Embryonic facial prominence (tissue), 1 donor: ENCODE measurements around the gene CD164L2.
"Not testable (repeated sequence)": the region's sequence is repeated elsewhere in the genome, so short reads cannot be mapped to it uniquely, and the experiment has no call there.

Source experiments
- DNase-seq: peaks from one replicate; pipeline ENCODE4 v3.0.0-alpha.2; 2016; ENCODE audit errors: extremely low spot score

The CD164L2 gene

DNA sequence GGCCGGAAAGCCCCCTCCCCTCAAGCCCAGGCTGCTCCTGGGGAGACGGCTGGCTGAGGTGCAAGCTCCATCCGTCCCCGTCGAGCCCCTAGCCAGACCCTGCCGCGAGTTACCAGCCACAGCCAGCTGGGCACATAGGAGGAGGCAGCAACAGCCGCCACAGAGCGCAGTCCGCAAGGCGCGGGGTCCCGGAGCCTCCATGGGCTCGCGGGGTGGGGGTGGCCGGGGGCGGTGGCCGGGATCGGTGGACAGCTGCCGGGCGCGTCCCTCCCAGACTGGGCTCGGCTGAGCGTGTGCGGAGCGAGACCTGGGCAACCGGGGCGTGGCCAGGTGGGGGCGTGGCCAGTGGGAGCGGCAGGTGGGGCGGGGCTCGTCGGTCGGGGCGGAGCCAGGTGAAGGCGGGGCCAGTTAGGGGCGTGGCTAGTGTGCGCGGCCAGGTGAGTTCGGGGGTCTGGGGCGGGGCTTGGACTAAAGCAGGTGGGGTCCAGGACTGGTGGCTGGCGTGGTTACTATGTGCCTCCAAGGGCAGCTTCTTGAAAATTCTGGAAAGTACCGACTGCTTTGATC lies at the start of gene CD164L2:
Gene CD164L2 (minus strand): TSS at position 295 of the 567 bp plus-strand sequence. CDS start 94 bp downstream, at position 201.
- DNase-seq, result no peak

DNA sequence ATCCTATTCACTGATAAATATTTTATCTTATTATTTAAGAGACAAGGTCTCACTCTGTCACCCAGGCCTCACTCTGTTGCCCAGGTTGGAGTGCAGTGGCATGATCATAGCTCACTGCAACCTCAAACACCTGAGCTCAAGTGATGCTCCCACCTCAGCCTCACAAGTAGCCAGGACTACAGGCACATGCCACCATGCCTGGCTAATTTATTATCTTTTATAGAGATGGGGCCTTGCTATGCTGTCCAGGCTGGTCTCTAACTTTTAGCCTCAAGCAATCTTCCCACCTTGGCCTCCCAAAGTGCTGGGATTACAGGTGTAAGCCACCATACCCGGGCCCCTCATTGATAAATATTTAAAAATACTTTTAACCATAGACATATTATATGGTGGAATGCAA lies 49.6 kb upstream of the CD164L2 start:
- DNase-seq, result not testable (repeated sequence)

DNA sequence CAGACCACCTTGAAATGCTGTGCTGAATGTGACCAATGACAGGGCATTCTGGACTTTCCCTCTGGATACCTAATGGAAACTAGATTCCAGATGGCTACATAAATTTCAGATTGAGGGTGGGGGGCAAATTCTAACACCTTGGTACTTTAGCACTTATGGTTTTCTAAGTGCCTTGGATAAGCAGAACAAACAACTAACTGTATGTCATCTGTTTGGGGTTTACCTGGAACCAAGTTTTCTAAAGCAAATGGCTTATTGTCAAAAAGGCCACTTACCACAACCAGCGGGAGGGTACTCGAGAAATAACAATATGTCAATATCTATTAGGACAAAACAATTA lies 48.4 kb upstream of the CD164L2 start:
- DNase-seq, result no peak

DNA sequence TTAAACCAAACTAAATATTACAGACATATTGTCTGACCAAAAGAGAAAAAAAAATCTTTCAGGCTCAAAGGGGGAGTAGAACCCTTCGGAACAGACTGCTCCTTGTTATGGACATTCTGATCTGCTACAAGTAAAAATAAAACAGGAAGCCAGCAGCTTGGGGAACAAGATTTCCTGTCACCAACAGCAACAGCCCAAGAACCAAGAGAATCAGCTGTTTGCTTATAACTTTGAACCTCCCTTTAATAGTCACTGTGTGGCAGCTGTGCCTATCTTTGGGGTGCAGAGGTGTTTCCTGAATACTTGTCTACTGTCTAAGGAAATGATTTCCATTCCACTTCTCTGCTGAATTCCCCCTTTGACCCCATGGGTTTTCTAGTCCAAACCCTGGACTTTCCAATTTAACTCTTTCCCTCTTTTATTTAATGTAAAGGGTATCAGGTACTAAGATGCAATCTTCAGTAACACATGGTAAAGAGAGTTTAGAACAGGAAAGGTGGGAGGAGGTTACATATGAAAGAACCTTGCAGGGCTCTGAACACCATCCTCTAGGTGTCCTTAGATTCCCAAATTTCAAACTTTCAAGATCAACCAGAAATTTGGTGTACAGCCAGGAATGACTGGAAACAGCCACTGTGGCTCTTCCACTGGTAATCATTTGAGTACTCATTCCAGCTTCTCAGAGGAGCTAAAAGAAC lies 47.9 kb upstream of the CD164L2 start:
- DNase-seq, result no peak

DNA sequence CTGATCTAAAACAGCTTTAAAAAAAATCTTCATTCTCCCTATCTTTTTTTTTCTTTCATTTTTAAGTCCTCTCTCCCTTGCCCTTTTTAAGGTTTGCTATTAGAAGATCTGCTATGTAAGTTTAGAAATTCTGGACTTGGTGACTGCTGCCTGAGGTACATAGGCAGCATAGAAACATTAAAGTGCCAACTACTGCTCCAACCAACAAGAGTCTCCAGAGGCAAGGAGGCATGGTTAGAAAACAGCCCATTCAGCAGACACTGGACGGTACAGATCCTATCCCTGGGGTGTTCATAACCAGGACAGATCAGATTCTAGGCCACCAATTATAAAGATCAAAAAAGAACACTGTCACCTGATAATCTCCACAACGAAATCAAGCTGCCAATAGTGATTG lies 45.9 kb upstream of the CD164L2 start:
- DNase-seq, result no peak

DNA sequence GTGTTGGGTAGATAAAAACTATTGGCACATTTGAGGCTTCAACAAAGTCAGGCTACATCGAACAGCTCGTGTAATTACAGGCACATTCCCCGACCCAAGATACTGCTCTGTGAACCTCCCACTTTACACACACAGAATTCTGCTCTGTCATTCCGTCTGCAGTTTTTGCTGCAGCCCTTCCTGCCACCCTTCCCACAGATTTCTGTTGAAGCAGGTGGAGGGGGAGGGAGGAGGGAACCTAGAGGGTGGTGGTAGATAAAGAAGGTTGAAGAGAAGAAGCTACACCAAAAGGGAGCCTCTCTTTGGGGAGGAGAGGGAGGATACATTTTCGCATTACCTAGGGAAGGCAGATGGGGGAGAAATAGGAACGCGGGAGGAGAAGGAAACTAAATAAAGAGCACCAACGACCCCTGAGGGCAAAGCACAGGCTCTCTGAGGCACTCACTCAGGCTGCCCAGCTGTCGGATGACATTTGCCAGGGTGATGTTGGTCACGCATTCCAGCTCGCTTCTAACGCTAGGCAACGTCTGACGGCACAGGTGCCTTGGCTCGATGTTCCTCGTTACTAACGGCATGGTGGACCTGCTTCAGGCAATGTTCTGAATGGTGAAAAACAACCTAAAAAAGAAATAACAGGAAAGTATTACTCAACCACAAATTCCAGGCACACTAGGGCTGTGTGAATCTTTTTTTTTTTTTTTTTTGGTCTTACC lies 45.3 kb upstream of the CD164L2 start:
- no peak for DNase-seq

DNA sequence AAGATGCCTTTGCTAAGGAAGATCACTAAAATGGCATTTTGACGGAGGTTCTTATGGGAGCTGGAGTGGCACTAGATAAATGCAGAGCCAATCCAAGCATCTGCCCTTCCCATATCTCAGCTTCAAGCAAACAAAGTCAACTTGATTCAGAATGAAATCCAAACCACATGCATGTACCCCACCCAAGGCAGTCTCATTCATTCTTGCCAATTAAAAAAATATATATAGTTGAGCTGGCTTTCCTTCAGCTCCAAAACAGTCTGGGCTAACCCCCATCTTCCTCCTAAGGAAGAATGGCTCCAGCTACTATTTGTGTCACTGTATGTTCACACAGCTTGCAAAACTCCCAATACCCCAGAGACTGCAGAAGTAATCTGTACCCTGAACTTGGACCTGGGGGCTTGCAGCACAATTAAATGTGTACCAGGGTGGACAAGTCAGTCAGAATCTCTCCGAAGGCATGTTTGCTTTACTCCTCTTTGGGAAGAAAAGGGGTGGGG lies 44.7 kb upstream of the CD164L2 start:
- DNase-seq, result no peak

DNA sequence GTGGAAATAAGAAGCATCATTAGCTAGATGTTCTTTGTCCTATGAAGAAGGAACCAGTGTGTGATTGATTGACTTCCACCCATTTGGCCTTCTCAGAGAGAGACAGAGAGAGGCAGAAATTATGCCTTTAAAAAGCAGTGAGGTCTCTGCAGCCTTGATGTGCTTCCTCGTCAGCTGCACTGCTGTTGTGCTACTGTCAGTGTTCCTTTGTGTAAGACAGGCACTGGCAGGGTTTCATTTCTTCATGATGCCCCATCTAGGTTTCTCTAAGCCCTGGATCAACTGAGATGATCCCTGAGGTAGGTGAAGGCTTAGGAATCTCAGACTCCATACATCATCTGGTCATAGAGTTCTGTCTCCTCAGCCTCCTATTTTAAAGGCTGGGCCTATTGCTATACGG lies 44.2 kb upstream of the CD164L2 start:
- DNase-seq, result no peak

DNA sequence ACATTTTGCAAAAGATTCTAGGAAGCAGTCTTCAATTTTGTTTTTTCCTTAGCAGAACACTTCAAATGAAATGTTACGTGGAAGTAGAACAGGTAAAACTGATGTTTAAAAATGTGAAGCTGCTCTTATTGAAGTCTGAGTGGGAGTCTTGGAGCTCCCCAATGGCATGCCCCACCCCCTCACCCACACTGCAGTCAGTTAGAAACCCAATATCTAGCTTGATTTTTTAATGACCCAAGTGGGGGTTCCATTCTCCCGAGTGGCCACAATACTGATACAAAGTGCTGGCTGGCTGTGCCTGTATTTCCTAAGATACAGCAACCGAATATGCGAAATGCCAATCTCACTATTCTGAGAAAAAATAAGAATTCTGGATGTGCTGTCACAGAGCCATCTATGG lies 40.6 kb upstream of the CD164L2 start:
- no peak for DNase-seq

DNA sequence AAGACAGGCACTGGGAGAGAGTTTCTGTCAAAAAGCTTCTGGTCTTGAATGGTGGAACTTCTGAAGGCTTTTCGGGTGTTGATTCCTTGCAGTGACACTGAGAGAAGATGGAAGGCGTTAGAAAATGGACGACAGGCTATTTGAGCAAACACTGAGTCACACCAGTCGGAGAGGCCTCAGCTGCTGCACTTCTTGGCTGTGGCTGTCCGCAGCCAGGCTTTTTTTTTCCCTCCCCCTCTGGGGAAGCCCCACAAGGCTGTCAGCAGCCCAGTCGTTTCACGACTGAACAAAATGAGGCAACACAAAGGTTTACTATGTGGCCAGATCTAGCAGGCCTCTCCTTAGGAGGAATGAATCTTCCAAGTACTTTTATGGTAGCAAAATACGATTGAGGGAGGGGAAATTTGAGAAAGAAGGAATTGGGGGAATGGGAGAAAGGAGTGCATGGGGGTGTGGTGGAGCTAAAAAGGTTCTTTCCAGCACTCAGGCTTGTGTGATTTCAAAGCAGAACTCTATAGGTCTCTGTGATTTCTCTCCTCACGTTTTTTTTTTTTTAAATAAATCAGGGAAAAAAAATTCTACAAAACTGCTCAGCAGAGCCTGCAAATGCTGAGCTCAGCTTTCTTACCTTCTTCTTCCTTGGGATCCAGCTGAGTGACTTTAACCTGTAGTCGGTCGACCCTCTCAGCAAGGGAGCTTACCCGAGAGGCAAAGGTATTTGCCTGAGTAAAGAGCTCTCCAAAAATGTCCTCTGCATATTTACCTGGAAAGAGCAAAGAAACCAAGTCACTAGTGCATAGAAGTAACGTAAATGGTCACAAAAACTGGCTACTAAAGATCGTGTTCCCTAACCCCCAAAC lies 35.4 kb upstream of the CD164L2 start:
- no peak for DNase-seq

DNA sequence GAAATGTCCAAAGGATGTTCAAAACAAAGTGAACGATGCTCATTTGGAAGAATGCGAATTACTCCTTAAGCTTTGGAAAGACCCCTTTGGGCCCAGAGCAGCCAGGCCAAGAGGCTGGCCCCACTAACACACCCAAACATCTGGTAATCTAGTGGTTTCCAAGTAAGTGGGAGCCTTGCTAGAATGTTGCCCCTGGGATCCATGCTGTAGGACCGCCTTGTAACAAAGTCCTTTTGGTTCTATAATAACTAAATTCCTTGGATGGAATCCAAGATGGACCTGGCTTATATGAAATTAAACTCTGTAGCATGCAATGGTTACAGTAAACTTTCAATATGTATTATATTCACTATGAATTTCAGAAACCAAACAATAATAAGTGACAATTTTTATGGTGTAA lies 34.6 kb upstream of the CD164L2 start:
- DNase-seq, result no peak

DNA sequence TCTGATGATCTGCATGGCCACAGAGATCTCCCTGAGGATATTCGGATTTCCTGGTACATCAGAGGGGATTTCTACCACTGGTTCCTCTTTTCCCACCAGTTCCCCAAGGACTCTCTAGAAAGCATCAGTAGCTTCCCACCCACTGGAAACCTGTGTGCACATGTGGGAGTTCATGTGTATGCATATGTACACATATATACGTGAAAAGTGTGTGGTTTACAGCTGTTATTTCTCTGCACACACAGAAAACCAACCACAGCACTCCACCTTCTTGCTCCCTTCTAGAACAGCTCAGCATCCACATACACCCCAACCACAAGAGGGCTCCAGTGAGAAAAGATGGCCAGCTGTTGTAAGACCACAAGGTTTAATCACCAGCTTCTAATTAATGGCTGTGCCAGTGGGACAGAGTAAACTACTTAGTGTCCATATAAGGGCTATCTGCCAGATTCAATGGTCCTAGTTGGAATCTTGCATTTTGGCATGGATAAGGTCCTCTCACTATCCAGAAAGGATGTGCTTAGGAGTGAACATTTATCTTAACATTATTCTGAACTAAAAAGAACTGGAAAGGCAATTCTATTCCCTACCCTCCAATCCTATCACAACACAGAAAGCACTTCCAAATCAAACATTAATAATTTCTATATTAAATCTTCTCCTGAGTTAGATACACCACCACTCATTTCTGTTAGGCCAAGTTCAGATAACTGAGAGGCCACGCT lies 33.4 kb upstream of the CD164L2 start:
- no peak for DNase-seq

DNA sequence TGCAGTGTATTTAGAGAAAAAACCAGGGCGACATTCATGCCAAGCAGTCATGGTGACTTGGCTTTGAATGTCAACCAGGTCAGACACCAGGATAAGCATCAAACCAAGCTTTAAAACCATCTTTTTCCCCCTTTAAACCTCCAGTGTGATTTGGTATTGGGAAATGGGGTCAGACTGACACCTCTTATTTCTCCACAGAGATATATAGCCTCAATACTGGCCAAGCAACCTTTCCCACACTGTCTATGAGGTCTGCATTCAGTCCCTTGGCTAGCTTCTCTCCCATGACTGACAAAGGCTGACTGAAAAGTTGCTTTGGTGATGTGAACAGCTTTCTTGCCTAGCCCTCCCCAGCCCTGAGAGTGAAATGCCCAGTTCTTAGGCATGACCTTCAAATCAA lies 31.0 kb upstream of the CD164L2 start:
- DNase-seq, result no peak

DNA sequence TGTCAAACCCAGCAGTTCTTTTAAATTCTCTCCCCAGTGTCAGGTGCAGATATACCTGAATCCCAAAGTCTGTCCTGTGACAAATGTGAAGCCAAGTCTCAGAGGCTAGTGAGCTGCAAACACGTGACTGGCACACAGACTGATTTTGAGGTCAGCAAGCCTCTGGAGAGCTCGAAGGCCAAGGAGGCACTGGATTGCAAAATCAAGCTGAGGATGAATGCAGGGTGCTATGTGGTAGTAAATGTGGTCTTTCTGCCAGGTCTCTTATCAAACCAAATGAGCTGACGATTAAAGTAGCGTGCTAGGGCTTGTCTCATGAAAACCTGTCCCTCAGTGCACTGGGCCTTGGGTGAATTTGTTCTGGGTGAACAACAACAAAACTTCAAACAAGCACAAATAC lies 29.9 kb upstream of the CD164L2 start:
- DNase-seq, result no peak

DNA sequence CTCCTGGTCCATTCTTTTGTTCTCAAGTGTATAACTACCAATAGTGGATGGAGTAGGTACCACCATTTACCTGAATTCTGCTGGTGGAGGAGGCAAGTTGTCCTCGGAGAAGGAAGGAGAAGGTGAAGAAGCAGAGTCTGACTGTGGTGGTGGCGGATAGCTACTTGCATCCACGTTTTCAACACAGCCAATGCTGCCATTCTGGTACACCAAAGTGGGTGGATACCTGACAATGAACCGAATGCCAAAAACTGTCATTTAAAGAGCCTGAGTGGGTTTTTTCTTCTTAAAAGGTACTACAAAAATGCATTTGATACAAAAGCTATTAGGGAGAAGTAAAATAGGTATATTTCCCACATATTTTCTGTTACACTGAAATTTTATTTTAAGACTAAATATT lies 29.4 kb upstream of the CD164L2 start:
- DNase-seq, result no peak

DNA sequence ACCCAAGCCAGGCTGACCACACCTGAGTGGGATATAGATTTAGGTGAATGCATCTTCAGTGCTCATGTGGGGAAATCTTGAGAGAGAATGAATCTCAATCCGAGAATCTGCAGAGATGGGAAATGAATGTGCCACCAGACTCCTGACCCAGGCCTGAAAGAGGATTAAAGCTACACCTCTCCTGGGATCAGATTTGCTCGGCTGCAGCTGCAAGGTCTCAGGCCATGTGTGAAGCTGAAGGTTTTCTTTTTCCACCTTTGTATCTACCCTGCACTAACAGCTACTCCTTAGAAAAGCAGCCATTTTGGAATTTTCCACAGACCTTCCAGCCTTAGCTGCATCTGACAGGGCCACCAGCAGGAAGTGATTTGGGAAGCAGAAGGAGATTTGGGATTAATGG lies 27.6 kb upstream of the CD164L2 start:
- DNase-seq, result no peak

DNA sequence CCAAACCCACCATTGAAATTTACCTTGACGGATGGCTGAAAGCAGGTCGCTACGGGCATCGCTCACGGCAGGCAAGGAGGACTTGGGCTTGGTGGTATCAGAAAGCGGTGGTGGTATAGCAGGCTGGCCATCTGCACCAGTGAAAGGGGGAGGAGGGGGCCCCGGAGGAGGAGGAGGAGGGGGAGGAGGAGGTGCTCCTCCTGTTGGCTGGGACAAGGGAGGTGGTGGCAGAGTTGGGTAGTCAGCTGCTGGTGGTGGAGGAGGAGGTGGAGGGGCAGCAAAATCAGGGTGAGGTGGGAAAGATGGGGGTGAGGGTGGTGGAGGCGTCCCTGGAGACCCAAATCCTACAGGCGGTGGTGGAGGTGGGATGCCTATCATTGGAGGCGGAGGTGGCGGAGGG lies 26.5 kb upstream of the CD164L2 start:
- DNase-seq, result no peak

DNA sequence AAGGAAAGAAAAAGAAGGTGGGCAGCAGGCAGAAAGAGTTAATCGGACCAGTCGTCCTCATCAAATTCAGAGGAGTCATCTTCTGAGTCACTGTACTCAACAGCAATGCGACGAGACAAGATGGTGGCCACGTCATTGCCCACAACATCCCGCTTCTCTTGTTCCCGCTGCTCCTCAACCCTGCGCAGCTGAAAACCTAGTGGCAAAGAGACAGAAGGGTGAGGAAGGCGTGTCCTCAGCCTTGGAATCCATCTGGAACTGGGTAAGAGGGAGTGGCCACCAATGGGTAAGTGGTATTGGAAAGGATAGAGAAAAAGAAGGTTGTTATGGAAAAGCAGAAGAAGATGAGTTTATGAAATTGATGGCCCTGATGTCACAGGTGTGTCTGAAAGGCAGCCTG lies 25.0 kb upstream of the CD164L2 start:
- no peak for DNase-seq

DNA sequence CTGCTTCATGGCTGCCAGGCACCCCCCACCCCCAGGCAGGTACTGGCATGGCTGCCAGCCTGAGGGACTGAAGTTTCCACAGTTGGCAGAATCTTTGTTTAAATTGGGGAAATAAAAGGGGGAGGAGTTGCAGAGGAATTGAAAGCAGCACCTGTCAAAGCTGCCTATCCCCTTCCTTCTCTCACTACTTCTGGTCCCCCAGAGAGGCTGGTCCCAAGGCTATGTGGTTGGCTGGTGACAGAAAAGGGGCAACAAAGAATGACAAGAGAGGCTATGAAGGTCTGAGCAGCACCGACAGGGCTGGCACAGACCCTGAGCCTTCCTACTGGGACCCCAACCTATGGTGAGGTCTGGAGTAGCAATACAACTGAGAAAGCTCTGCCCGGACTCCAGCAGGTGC lies 23.7 kb upstream of the CD164L2 start:
- not testable (repeated sequence) for DNase-seq

DNA sequence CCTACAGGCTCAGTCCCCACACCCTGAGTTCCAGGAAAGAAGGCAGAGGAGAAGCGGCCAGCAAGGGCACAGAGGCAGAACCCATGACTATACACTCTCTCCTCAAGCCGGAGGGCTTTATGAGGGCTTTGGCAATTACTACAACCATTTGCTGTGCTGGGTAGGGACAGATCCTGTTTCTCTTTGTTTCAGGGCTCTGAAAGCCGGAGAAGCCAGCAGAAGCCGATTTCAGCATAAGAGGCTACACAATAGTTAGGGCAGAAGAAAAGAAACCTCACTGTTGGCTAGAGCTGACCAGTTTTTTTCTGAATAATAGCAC lies 23.2 kb upstream of the CD164L2 start:
- no peak for DNase-seq

DNA sequence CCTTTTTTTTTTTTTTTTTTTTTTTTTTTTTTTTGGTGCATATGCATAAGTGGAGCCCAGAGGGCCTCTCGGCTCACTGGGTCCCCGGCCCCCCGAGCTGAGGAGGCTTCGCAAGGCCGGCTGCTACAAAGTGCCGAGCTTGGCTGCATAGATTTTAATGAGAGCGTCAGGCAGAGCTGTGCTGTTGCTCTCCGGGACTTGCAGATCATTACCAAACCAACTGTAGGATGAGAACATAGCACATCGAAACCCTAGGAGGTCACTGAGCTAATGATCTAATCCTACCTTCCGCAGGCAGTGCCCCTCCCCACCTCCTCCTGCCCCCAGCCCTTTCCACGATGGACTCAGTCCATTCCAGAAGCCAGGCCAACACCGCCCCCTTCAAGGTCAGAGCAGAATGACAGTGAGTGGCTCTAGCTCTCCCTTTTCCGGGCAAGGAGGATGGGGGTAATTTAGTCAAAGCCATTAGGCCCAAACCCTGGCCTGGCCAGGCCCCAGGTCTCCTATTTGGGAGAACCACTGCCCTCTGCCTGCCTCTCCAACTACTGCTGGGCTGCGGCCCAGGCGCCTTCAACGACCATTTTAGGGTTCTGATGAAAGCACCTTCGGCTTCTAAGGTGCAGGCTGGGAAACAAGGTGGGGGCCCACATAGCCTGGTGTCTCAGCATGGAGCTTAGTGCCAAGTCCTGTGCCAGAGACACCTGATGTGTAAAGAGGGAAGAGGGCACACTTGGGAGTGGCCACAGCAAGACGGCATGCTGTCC lies 22.6 kb upstream of the CD164L2 start:
- DNase-seq, result not testable (repeated sequence)
